Cerebellar cortex (tissue), 1 donor: Measurements from ENCODE around the gene OPCML.

Experiments
- DNase-seq: peaks from one replicate; pipeline ENCODE4 v3.0.0-alpha.2; 2015; ENCODE audit warnings: low spot score

OPCML gene

GRCh38 chr11:132555617-132556016 lies 976.7 kb downstream of the OPCML start:
- no peak for DNase-seq

- DNase-seq = no peak
These were observed 981.3 kb downstream of the OPCML start for GRCh38 chr11:132551016-132551415.

- no peak for DNase-seq
These were observed 982.7 kb downstream of the OPCML start for GRCh38 chr11:132549561-132549960.

GRCh38 chr11:132549001-132549400 lies 983.3 kb downstream of the OPCML start:
- no peak for DNase-seq

GRCh38 chr11:132544007-132544406 lies 988.3 kb downstream of the OPCML start:
- DNase-seq = no peak

- no peak for DNase-seq
These were observed 990.5 kb downstream of the OPCML start for GRCh38 chr11:132541794-132542193.

GRCh38 chr11:132540581-132540980 lies 991.7 kb downstream of the OPCML start:
- DNase-seq = no peak

GRCh38 chr11:132539590-132540368 lies 992.5 kb downstream of the OPCML start:
- DNase-seq = no peak

GRCh38 chr11:132538642-132539041 lies 993.7 kb downstream of the OPCML start:
- DNase-seq = no peak

GRCh38 chr11:132535830-132536229 lies 996.5 kb downstream of the OPCML start:
- DNase-seq = no peak

GRCh38 chr11:132531921-132532320 lies 1000.4 kb downstream of the OPCML start:
- no peak for DNase-seq

GRCh38 chr11:132528181-132528580 lies 1004.1 kb downstream of the OPCML start:
- DNase-seq = no peak

GRCh38 chr11:132523929-132524328 lies 1008.4 kb downstream of the OPCML start:
- no peak for DNase-seq

- DNase-seq = peak; percentile 27
These were observed 1012.1 kb downstream of the OPCML start for GRCh38 chr11:132520199-132520598.

- DNase-seq = no peak
These were observed 1013.0 kb downstream of the OPCML start for GRCh38 chr11:132519241-132519815.

GRCh38 chr11:132504501-132505041 lies 1027.7 kb downstream of the OPCML start:
- peak; percentile 78 for DNase-seq

- peak; percentile 55 for DNase-seq
These were observed 1030.9 kb downstream of the OPCML start for GRCh38 chr11:132501356-132501755.

- peak; percentile 69 for DNase-seq
These were observed 1032.6 kb downstream of the OPCML start for GRCh38 chr11:132499661-132500060.

GRCh38 chr11:132496341-132496740 lies 1036.0 kb downstream of the OPCML start:
- peak; percentile 44 for DNase-seq

- no peak for DNase-seq
These were observed 1038.5 kb downstream of the OPCML start for GRCh38 chr11:132493801-132494200.

GRCh38 chr11:132490978-132491377 lies 1041.3 kb downstream of the OPCML start:
- DNase-seq = no peak

- DNase-seq = no peak
These were observed 1046.2 kb downstream of the OPCML start for GRCh38 chr11:132486060-132486459.

GRCh38 chr11:132475026-132475425 lies 1057.3 kb downstream of the OPCML start:
- no peak for DNase-seq
